D721Med (cell line): ENCODE data around the gene STK4.

Experiments used
- DNase-seq: peaks from one replicate; pipeline ENCODE4 v3.0.0; 2011; ENCODE audit warnings: low spot score; ENCODE audit not compliant: insufficient read length
- FAIRE-seq: peaks from 2 replicates; lab custom pipeline; 2011; peaks lifted over from hg19 to GRCh38; lab: Jason Lieb, UNC
- CTCF ChIP-seq: IDR thresholded peaks from 2 replicates; pipeline ENCODE4 v1.5.1; 2012; ENCODE audit warnings: mild to moderate bottlenecking, control low read depth; ENCODE audit not compliant: insufficient read depth; ENCODE audit errors: missing control alignments

The STK4 gene

GRCh38 chr20:45053430-45054351 is 87.4 kb downstream of the STK4 start:
- TF ChIP-seq CTCF = no peak
- FAIRE-seq (no peak), DNase-seq (no peak)

GRCh38 chr20:45055056-45055455 is 88.7 kb downstream of the STK4 start:
- FAIRE-seq = no peak
- DNase-seq = no peak
- no peak for TF ChIP-seq CTCF

GRCh38 chr20:45056473-45057173 is 90.3 kb downstream of the STK4 start:
- no peak for DNase-seq
- no peak for FAIRE-seq
- TF ChIP-seq CTCF = no peak

- no peak for TF ChIP-seq CTCF
- no peak for DNase-seq
- no peak for FAIRE-seq
Observed at GRCh38 chr20:45058168-45058850, 92.0 kb downstream of the STK4 start.

- no peak for DNase-seq
- no peak for FAIRE-seq
- TF ChIP-seq CTCF = no peak
Observed at GRCh38 chr20:45059022-45059728, 92.9 kb downstream of the STK4 start.

- DNase-seq (no peak), FAIRE-seq (no peak)
- TF ChIP-seq CTCF = no peak
Observed at GRCh38 chr20:45060294-45060693, 94.0 kb downstream of the STK4 start.
